ENCODE data around the gene PTPRG.

Gene PTPRG

GRCh38 chr3:62143843-62144450 lies 582.6 kb downstream of the PTPRG start:
- H3K4me3 ChIP-seq (ENCODE audit: low read length), result no peak overlapping the region
- DNase-seq (ENCODE audit: low read depth, low spot score), result no peak

- no peak for DNase-seq (ENCODE audit: low read depth, low spot score)
- no peak overlapping the region for H3K4me3 ChIP-seq (ENCODE audit: low read length)
Observed at GRCh38 chr3:62144482-62144881, 583.1 kb downstream of the PTPRG start.

GRCh38 chr3:62145086-62145757 lies 583.9 kb downstream of the PTPRG start:
- DNase-seq (ENCODE audit: low read depth, low spot score), result no peak
- no peak overlapping the region for H3K4me3 ChIP-seq (ENCODE audit: low read length)

- no peak for DNase-seq (ENCODE audit: low read depth, low spot score)
- no peak overlapping the region for H3K4me3 ChIP-seq (ENCODE audit: low read length)
Observed at GRCh38 chr3:62149539-62149938, 588.2 kb downstream of the PTPRG start.

GRCh38 chr3:62149962-62150361 lies 588.6 kb downstream of the PTPRG start:
- DNase-seq (ENCODE audit: low read depth, low spot score), result no peak
- H3K4me3 ChIP-seq (ENCODE audit: low read length), result no peak overlapping the region

- no peak overlapping the region for H3K4me3 ChIP-seq (ENCODE audit: low read length)
- no peak for DNase-seq (ENCODE audit: low read depth, low spot score)
Observed at GRCh38 chr3:62151591-62151990, 590.2 kb downstream of the PTPRG start.

- DNase-seq (ENCODE audit: low read depth, low spot score), result no peak
Observed at GRCh38 chr3:62153231-62153630, 591.9 kb downstream of the PTPRG start.

GRCh38 chr3:62154457-62155148 lies 593.2 kb downstream of the PTPRG start:
- peak; percentile 21 for DNase-seq (ENCODE audit: low read depth, low spot score)
- no peak overlapping the region for H3K4me3 ChIP-seq (ENCODE audit: low read length)

More at GRCh38 chr3:62153231-62153630, 591.9 kb downstream of the PTPRG start:
- H3K4me3 ChIP-seq (ENCODE audit: low read length), result no peak overlapping the region

GRCh38 chr3:62159056-62159708 lies 597.8 kb downstream of the PTPRG start:
- no peak for DNase-seq (ENCODE audit: low read depth, low spot score)
- no peak overlapping the region for H3K4me3 ChIP-seq (ENCODE audit: low read length)

- DNase-seq (ENCODE audit: low read depth, low spot score), result no peak
- H3K4me3 ChIP-seq (ENCODE audit: low read length), result no peak overlapping the region
Observed at GRCh38 chr3:62159709-62160092, 598.3 kb downstream of the PTPRG start.

- DNase-seq (ENCODE audit: low read depth, low spot score), result no peak
- H3K4me3 ChIP-seq (ENCODE audit: low read length), result no peak overlapping the region
Observed at GRCh38 chr3:62161371-62161770, 600.0 kb downstream of the PTPRG start.

- no peak for DNase-seq (ENCODE audit: low read depth, low spot score)
- H3K4me3 ChIP-seq (ENCODE audit: low read length), result no peak overlapping the region
Observed at GRCh38 chr3:62164196-62164595, 602.8 kb downstream of the PTPRG start.

GRCh38 chr3:62164746-62165145 lies 603.4 kb downstream of the PTPRG start:
- no peak overlapping the region for H3K4me3 ChIP-seq (ENCODE audit: low read length)
- DNase-seq (ENCODE audit: low read depth, low spot score), result no peak

- DNase-seq (ENCODE audit: low read depth, low spot score), result no peak
Observed at GRCh38 chr3:62167566-62168262, 606.3 kb downstream of the PTPRG start.

GRCh38 chr3:62168356-62168755 lies 607.0 kb downstream of the PTPRG start:
- H3K4me3 ChIP-seq (ENCODE audit: low read length), result no peak overlapping the region

More at GRCh38 chr3:62167566-62168262, 606.3 kb downstream of the PTPRG start:
- H3K4me3 ChIP-seq (ENCODE audit: low read length), result no peak overlapping the region

GRCh38 chr3:62169906-62170660 lies 608.7 kb downstream of the PTPRG start:
- DNase-seq (ENCODE audit: low read depth, low spot score), result no peak
- no peak overlapping the region for H3K4me3 ChIP-seq (ENCODE audit: low read length)

More at GRCh38 chr3:62168356-62168755, 607.0 kb downstream of the PTPRG start:
- DNase-seq (ENCODE audit: low read depth, low spot score), result no peak

GRCh38 chr3:62171789-62172188 lies 610.4 kb downstream of the PTPRG start:
- no peak overlapping the region for H3K4me3 ChIP-seq (ENCODE audit: low read length)
- DNase-seq (ENCODE audit: low read depth, low spot score), result no peak

- no peak for DNase-seq (ENCODE audit: low read depth, low spot score)
- no peak overlapping the region for H3K4me3 ChIP-seq (ENCODE audit: low read length)
Observed at GRCh38 chr3:62172199-62172598, 610.8 kb downstream of the PTPRG start.
